Retina (tissue), 1 donor: ENCODE results near the gene GAS2L2.

ENCODE experiments used
- DNase-seq: peaks from one replicate; pipeline ENCODE4 v3.0.0-alpha.2; 2016

GAS2L2 gene

DNA sequence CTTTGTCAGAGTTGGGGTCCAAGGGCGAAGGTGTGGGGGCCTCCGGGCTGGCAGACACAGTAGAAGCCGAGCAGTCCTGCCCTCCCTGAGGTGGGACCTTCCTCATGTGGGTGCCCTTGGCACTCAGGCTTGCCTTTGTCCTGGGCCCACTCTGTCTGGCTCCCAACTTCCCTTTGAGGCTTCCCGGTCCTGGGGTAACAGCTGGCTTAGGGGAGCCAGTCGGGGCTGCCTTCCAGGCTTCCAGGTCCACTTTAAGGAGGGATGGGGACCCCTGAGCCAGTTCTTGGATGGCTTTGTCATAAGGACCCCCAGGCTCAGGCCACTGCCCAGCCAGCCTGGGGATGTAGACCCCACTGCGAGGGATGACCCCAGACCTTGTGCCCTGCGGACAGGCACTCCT, 7.8 kb downstream of the GAS2L2 start:
- no peak for DNase-seq

DNA sequence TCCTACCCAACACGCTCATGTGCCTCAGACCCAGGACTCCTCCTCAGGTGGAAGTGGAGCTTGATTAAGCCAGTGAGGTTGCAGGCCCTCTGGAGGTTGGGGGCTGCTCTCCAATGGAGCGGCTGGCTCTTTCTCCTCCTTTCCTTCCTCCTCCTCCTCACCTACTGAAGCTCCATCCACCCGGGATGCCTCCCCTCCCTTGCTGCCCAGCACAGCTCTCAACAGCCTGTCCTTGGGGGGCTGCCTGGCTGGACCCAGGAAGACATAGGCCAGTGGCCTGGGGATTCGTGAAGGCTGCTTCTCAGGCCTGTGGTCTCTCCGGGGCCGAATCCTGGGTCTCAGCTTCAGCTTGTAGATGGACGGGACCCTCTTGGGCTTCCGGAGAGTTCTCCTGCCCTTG, 8.2 kb downstream of the GAS2L2 start:
- DNase-seq, result no peak

DNA sequence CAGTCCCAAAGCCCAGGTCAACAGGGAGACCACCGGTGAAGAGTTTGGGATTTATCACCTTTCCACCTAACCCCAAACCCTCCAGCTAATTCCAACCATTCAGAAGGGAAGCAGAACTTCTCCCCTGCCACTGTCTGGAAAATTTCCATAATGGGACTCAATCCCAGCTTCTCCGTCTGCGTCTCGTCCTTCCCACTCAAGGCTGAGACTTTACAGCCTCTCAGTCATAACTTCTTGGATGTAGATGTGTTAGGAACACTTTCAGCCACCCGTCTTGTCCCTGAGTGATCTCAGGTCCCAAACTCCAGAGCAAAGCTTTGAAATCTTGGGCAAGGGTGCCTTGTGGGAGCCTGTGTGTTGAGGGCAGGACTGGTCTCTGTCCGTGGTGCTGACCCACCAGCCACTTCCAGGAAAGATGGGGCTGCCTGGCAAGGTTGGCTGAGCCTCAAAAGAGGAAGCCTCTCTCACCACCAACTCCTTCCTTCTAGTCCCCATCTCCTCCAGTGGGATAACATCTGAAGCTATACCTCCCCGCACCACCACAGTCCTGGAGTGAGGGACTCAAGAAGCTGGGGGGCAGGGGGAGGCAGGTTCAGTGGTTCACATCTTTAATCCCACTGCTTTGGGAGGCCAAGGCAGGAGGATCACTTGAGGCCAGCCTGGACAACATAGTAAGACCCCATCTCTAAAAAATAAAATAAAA, 9.3 kb downstream of the GAS2L2 start:
- DNase-seq, result no peak

DNA sequence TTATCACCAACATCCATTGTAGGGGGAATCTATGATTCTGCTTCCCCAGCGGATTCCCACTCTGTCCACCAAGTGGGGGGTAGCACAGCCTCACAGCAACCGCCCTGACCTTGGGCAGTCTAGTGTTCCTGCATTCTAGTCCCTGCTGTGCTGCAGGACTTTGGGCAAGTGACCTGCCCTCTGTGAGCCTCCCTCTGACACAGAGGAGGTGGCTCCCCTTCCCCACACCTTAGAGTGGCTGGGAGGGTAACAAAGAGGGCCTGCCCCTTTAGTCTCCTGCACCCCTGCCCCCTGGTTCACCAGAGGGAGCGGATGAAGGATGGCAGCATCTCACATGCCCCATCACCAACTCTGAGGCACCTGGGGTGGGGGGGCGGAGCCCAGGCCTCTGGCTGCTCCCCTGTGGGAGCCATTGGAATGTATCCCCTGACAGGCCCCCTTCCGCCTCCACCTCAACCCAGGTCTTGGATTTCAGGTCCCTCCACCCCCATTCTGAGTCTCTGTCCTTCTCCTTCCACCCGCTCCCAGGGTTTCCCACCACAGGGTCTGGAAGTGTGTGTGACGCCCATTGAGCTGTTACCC, 10.1 kb downstream of the GAS2L2 start:
- no peak for DNase-seq

DNA sequence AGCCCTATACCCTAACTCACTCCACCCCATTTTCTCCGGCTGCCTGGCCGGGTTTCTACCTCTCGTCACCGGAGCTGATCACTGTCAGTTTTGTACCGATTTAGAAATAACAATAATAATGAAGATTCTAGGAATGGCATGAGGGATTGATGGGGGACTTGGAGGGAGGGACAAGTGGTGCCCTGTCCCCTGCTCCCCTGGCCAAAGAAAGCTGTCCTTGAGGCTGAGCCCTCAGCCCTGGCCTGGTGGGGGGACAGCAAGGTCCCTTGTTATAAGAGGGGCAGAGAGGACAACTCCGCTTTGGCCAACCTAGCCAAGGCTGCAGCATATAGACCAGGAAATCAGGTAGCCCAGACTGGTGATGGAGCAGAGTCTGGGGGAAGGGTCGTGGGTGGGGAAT, 10.5 kb downstream of the GAS2L2 start:
- no peak for DNase-seq

DNA sequence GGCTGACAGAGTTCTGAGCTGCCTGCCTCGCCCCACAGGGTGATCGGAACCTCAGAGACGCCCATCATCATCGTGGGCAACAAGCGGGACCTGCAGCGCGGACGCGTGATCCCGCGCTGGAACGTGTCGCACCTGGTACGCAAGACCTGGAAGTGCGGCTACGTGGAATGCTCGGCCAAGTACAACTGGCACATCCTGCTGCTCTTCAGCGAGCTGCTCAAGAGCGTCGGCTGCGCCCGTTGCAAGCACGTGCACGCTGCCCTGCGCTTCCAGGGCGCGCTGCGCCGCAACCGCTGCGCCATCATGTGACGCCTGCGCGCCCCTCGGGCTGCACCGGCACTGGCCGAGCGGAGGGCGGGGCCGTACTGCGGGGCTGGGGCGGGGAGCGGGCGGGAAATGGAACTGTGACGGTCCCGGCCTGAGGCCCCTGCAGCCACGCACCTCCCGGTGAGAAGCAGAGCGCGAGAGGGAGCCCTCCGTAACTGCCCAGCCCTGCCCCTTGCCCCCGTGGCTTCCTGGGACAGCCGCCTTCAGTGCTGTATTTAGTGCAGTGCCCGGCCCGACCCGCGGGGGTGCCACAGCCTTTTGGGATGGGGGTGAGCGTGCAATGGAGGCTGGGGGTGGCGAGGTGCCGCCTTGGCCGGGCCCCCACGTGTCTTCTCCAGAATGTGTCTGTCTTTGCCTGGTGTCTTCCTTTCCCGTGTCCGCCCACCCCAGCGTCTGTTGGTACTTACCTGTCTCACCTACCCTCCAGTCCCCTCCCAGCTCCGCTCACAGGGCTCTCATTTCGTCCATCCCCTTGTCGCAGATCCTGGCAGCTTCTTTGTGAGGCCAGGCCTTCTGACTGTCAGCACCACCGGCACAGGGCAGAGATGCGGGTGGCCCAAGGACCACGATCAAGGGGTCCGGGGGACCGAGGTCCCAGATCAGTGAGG, 11.8 kb downstream of the GAS2L2 start:
- peak; percentile 47 for DNase-seq

DNA sequence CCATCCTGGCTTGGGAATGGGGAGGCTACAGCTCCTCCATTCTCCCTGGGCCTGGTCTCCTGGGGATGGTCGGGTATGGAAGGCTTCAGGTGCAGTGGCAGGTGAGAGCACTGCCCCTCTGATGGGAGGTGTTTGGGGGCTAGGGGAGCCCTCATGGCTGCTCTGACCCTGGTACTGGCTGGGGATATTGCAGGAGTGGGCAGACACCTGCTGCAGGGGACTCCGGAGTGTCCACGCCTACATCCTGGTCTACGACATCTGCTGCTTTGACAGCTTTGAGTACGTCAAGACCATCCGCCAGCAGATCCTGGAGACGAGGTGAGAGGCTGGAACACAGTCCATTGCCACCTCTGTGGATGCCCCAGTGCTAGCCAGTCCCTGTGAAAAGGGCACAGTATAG, 12.8 kb downstream of the GAS2L2 start:
- DNase-seq, result no peak

DNA sequence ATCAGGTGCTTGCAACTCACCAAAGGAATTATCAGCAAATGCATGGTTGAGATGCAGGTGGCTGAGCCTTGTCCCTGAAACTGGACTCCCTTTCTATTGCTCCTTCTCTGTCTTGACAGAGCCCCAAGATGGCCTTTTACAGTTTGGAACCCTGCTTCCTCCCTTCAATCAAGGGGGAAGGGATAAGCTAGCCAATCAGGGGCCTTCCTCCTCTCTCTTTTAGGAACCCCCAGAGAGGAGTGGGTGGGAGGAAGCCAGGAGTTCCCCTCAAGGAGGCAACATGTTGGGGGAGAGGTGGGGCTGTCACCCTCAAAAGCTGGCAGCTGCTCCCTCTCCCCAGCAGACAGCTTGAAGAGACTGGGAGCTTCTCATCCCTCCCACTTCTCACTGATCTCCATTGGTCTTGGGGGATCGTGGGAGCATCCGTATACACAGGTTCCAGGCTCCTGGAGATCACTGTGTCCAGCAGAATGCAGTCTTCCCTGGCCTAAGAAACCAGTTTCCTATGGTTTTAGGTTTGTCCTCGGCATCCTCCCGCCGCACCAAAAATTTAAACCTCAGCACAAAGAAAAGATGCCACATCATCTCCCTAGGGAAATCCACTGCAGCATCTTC, 14.4 kb downstream of the GAS2L2 start:
- DNase-seq, result no peak

DNA sequence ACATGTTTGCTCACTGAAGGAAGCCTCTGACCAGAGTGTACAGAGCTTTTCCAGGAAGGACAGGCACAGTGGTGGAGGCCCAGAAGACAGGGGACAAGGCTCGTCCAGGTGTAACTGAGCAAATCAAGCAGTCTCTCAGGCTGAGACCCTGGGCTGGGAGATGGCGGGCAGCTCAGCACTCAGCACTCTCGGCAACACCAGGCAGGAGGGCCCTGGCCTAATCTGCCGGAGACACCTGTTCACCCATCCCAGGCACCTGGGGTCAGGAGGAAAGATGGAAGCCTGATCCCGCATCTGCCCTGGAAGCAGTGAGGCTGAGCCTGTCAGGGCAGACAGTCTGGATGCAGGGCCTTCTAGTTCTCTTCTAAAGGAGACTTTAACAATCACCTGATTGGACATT, 16.8 kb downstream of the GAS2L2 start:
- DNase-seq, result no peak

DNA sequence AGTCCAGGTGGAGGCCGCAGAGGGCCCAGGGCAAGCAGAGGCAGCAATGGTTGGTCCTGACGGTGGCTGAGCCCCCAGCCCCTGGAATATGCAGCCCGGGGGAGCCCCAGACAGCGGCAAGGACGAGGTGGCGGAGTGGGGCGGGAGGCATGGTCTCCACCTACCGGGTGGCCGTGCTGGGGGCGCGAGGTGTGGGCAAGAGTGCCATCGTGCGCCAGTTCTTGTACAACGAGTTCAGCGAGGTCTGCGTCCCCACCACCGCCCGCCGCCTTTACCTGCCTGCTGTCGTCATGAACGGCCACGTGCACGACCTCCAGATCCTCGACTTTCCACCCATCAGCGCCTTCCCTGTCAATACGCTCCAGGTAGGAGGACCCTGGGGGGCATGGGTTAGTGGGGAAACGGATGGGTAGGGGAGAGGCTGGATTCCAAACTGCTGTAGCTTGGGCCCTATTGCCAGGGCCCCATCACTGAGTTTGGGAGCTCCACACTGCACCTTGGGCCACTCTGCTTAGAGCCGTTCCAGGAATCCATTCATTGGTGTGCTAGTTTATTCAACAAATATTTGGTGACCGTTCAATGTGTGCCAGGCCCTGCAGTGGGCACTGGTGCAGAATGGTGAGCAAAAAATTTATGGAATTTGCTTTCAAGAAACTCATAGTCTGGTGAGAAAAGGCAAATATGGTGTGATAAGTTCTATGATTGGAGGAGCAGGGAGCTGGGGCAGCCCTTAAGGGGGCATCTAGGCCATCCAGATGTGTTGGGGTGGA, 17.8 kb downstream of the GAS2L2 start:
- no peak for DNase-seq

DNA sequence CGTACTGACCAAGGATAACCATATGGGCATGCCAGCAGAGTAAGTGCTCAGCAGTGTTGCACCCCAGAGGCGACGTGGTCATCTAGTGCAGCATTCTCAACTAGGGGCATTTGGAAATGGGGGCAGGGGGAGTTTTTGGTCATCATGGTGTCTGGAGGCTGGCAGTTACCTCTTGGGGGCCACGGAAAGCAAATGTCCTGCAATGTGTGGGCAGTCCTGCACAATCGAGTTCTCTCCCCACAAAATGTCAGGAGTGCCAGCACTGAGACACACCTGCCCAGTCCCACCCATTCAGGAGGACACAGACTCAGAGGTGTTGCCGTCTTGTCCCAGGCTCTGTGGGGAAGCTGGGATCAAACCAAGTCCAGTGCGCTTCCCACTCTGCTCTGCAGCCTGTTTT, 18.6 kb downstream of the GAS2L2 start:
- no peak for DNase-seq

DNA sequence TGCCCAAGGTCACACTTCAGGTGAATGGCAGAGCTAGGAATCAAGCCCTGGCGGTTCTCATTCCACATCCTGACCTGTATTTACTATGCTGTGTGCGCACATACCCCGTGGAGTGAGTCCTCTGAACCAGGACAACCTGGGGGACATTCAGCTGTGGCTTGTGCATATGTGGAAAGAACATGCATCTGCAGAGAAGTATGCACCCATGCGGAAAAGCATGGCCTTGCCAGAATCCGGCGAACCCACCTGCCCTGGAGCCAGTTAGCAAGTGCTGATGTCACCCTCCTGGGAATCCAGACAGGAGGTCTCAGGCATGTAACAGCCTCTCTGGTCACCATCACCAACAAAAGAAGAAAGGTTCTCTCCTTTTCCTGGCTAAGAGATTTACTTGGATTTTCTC, 19.7 kb downstream of the GAS2L2 start:
- DNase-seq, result no peak

DNA sequence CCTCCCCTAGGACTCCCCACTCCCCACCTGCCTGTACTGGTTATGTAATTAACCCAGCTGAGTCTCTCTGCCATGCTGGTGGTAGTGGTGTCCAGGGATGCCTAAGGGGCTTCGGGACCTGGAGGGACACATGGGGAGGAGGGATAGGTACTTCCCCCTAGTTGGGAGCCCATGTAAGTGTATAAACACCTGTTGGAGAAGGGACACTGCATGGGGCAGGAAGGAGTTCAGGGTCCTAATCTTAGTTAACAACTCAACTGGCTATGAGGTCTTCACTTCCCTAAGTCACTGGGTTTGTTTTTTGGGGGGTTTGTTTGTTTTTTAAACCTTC, 20.3 kb downstream of the GAS2L2 start:
- DNase-seq, result no peak

DNA sequence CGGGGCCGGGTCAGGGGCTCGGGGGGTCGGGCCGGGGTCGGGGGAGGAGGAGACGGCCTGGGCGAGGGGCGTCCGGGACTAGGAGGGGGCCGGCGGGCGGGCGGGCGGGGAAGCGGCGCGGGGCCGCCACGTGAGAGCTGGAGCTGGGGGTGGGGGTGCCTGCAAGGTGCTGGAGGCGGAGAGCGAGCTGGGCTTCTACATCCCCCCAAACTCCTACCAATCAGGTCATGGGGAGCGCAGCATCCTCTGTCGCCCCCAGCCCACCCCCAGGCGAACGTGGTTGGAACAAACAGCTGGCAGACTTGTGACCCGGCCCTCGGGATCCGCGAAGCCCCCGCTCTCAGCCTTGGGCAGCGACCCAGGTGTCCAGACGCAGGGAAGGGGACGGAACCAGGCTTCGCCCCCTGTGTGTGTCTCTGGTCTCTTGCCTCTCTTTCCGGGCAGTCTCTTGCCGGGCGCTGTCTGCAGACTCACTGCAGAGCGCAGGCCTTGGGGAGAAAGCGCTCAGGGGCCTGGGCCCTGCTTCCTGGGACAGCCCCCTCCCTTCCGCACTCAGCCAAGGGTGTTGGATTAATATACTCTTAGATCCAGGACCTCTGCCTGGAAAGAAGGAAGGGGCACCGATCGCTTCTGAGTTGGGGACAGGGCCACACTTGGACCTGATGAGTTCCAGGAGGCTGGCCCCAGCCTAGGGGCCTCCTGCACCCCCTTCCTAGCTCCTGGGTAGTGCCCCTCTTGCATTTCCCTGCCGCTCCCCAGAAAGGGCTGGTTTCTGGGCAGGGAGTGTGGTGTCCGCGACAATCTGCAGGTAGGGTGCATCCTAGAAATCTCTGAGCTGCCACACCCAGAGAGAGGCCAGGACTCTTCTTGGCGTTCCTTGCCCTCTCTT, 20.9 kb downstream of the GAS2L2 start:
- DNase-seq, result peak; percentile 64

DNA sequence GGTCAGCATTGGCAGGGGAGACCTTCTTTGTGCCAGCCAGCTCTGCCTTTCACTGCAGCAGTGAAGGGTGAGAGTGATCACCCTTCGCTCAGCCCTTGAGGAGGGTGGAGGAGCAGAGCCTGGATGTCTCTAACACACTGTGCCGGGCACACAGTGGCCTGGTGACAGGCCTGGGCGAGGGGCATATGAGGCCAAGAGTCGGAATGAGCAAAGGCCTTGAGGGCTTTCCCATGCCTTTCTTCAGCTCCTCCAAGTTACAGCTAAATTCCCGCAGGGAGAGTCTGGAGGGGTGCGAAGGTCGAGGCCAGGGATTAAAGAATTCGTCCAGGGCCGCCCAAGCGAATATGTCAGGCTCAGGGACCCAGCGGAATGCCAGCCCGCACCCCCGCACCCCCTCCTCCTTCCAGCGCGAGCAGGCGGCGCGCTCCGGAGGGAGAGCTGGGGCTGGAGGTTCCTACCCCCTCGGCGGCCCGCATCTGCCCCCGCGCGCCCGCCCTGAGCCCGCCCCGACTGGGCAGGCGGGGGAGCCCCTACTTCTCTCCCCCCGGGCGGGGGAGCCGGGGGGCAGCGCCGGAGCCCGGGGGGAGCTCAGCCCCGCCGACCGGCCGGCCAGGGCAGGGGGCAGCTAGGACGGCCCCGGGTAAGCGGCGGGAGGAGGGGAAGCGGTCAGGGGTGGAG, 21.7 kb downstream of the GAS2L2 start, which contains the start of gene RASL10B:
TSS of gene RASL10B (plus strand) at position 401 of the 678 bp plus-strand sequence. CDS start 3,546 bp downstream, outside the sequence.
- DNase-seq, result peak; percentile 77

DNA sequence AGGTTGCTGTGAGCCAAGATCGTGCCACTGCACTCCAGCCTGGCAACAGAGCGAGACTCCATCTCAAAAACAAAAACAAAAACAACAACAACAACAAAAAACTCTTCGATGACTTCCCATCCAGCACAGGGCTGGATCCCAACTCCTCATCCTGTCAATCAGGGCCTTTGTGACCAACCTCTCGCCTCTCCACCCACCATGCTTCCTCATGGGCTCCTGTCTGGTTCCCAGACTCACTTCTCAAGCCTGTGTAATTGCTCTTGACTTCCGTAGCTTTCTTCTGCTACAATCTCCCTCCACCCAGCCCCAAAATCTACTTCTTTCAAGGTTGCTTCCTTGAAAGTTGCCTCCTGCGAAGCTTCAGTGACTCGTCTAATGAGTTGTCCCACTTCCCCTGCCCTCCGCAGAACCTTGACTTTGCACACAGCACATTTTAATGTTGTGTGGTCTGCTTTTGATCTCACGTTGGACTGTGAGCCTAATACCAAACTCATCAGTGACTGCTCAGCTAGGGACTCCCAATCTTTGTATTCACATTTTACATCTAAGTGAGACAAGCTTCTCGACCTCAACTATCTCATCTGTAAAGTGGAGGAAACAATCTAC, 22.5 kb downstream of the GAS2L2 start:
- no peak for DNase-seq

DNA sequence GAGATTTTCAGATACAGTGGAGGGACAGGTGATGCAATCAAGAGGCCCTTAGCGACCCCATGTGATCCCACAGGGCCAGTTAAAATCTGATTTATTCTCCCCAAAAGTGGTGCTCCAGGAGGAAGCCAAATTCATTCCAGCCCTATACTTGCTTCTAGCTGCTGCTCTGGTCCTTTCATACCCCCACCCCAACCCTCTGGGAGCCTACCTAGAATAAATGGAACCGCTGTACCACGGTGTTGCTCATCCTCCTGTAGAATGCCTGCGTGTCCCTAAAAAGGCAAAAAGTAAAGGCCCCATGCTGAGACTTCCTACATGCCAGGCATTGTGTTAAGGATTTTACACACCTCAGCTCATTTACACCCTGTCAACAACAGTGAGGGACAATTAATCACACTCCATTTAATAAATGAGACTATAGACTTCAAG, 23.6 kb downstream of the GAS2L2 start:
- no peak for DNase-seq

DNA sequence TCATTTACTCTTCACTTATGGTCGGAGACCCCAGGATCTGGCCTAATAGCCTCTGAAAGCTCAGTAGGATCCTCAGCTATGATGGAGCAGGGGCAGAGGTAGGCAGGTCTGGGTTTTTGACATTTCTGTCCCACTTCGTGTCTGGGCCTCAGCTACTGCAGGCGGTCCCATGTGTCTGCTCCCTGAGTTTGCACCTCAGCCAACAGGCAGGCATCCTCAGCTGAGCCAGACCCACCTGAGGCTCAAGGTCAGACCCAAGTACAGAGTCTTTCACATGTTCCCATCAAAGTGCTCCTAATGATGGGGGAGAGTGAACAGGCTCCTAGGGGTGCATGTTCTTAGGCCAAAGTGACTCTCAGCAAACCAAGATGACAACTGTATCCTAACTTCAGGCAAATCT, 24.5 kb downstream of the GAS2L2 start:
- no peak for DNase-seq

DNA sequence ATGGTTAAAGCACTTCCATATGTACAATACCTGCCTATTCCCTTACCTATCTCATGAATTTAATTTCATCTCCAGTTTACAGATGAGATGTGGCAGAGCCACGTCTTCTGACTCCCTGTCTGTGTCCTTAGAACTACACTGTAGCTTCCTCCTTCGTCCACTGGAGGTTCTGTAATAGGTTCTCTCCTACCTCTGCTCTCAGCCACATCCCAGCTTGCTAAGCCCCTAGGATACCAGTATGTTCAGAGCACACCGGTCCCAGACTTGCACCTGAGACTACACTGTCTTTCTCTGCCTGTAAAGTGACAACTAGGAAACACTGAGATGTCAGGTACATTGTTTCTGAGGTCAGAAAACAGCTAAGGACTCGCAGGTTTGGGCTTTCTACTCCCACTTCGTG, 25.4 kb downstream of the GAS2L2 start:
- no peak for DNase-seq

DNA sequence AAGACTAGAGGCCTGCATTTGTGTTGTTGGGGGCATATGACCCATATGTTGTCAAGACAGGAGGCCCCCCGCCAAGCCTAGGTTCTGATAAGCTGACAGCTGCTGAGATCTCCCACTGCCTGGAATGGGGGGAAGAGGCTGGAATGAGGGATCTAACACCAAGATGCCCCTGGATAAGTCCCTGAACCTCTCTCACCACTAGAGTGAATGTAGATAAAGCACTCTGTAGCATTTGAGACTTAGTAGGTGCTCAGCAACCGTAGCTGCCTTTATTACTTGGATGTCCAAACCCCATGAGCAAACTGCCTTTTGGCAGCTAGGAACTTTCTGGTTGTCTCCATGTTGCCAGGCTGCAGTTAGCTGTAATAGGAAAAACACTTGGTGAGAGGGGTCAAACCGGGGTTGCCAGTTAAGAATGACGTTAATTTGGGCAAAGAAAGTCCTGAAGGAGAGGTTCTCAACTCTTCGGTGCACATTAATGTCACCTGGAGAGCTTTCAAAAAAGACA, 26.0 kb downstream of the GAS2L2 start:
- DNase-seq, result no peak
